Endothelial cell of umbilical vein (primary cell): ENCODE measurements around the gene MIS18A. TPM values are rescaled to one million over a fixed set of nuclear protein-coding genes. Genes with fewer than 3 reads are reported as not detected.
"Not testable (repeated sequence)": the region's sequence is repeated elsewhere in the genome, so short reads cannot be mapped to it uniquely, and the experiment has no call there.

ENCODE experiments used
- BruUV-seq: library from RNA; stranded (reverse); fragments of 400-500 nt; replicated peaks from 2 replicates; lab custom pipeline; 2021; lab: Mats Ljungman, UMichigan
- CTCF ChIA-PET: fragments of 300-600, 350-600 bp; sonication (Branson Sonifier 250); formaldehyde crosslinking; loops from one replicate; lab custom pipeline; 2021; ENCODE audit warnings: antibody characterized with exemption, inconsistent platforms; lab: Charles Lee
- POLR2A ChIA-PET: fragments of 300-600, 350-600 bp; sonication (Branson Sonifier 250); formaldehyde crosslinking; loops from one replicate; lab custom pipeline; 2021; ENCODE audit warnings: antibody characterized with exemption, inconsistent platforms; lab: Charles Lee
- DNase-seq: peaks from one replicate; pipeline ENCODE4 v3.0.0-alpha.2; 2011; ENCODE audit warnings: low read depth, low spot score
- FAIRE-seq: peaks from 2 replicates; lab custom pipeline; 2011; peaks lifted over from hg19 to GRCh38; lab: Jason Lieb, UNC
- H2AFZ ChIP-seq: 2 replicates; pipeline ENCODE4 v1.6.0; 2012; ENCODE audit warnings: low read depth, low read length, control low read depth, inconsistent platforms
- H3K27ac ChIP-seq: 2 replicates; pipeline ENCODE4 v1.5.1; 2011; ENCODE audit warnings: low read depth, mild to moderate bottlenecking, control low read depth, low read length, moderate library complexity; ENCODE audit not compliant: insufficient read depth
- H3K27me3 ChIP-seq, 2 experiments: 2 replicates each; pipeline versions ENCODE4 v1.6.0 to v1.6.1; 2011; ENCODE audit warnings: low read length in 2 of 2, mixed read lengths in 1 of 2; ENCODE audit not compliant: control insufficient read depth in 2 of 2, insufficient read depth in 2 of 2
- H3K36me3 ChIP-seq, 2 experiments: 2 replicates in 1 of 2; 3 replicates in 1 of 2; pipeline ENCODE4 v1.5.1; 2011; ENCODE audit warnings: low read length in 2 of 2, mild to moderate bottlenecking in 1 of 2, moderate library complexity in 1 of 2; ENCODE audit not compliant: control insufficient read depth in 2 of 2, insufficient read depth in 2 of 2; ENCODE audit errors: extremely low read depth in 1 of 2
- H3K4me1 ChIP-seq: 3 replicates; pipeline ENCODE4 v1.5.1; 2011; ENCODE audit warnings: mild to moderate bottlenecking, low read length; ENCODE audit not compliant: control insufficient read depth, insufficient read depth; ENCODE audit errors: extremely low read depth
- H3K4me2 ChIP-seq: 2 replicates; pipeline ENCODE4 v1.6.1; 2011; ENCODE audit warnings: low read length, control low read depth, mixed read lengths; ENCODE audit not compliant: insufficient read depth
- H3K4me3 ChIP-seq, 3 experiments: fragments of 200-600 bp in 1 of 3; sonication (generic), shearing (Covaris generic) in 1 of 3; replicated peaks in 1 of 3; 2 replicates each; pipeline ENCODE4 v1.5.1; 2011 to 2016; ENCODE audit warnings: control low read depth in 3 of 3, low read length in 3 of 3, mild to moderate bottlenecking in 2 of 3, inconsistent platforms in 1 of 3, low read depth in 1 of 3, moderate library complexity in 1 of 3; ENCODE audit not compliant: insufficient read depth in 1 of 3
- H3K79me2 ChIP-seq: 2 replicates; pipeline ENCODE4 v1.6.0; 2012; ENCODE audit warnings: low read length, inconsistent platforms; ENCODE audit not compliant: control insufficient read depth, insufficient read depth
- H3K9ac ChIP-seq: replicated peaks from 2 replicates; pipeline ENCODE3; 2011; ENCODE audit warnings: low read length, control low read depth; ENCODE audit not compliant: insufficient read depth; ENCODE audit errors: extremely low read depth
- H3K9me1 ChIP-seq: replicated peaks from 3 replicates; pipeline ENCODE4 v1.6.0; 2011; ENCODE audit warnings: mild to moderate bottlenecking, low read length; ENCODE audit not compliant: control insufficient read depth, insufficient read depth; ENCODE audit errors: extremely low read depth
- H3K9me3 ChIP-seq: replicated peaks from 2 replicates; pipeline ENCODE4 v1.5.1; 2012; ENCODE audit warnings: low read length, inconsistent platforms; ENCODE audit not compliant: control insufficient read depth, insufficient read depth
- H4K20me1 ChIP-seq: replicated peaks from 2 replicates; pipeline ENCODE3; 2011; ENCODE audit warnings: mild to moderate bottlenecking, low read length; ENCODE audit not compliant: control insufficient read depth, insufficient read depth; ENCODE audit errors: extremely low read depth
- EZH2 ChIP-seq: IDR thresholded peaks from 2 replicates; pipeline ENCODE4 v1.6.1; 2012; ENCODE audit warnings: borderline replicate concordance, low read depth, mild to moderate bottlenecking, moderate library complexity, low read length, inconsistent platforms; ENCODE audit not compliant: severe bottlenecking
- FOS ChIP-seq: IDR thresholded peaks from 2 replicates; pipeline ENCODE4 v1.6.1; 2011; ENCODE audit warnings: mild to moderate bottlenecking, low read length, moderate library complexity, borderline replicate concordance; ENCODE audit not compliant: insufficient read depth
- GATA2 ChIP-seq: IDR thresholded peaks from 2 replicates; pipeline ENCODE4 v1.7.0; 2011; ENCODE audit warnings: low read depth, mild to moderate bottlenecking, moderate library complexity, mixed read lengths, low read length; ENCODE audit not compliant: insufficient read length, insufficient read depth
- JUN ChIP-seq: IDR thresholded peaks from 2 replicates; pipeline ENCODE4 v1.6.1; 2011; ENCODE audit warnings: borderline replicate concordance, low read depth; ENCODE audit not compliant: insufficient read length, insufficient read depth
- MYC ChIP-seq: IDR thresholded peaks from one replicate; pipeline ENCODE4 v1.6.1; 2011; ENCODE audit warnings: mild to moderate bottlenecking, low read depth, low read length
- POLR2A ChIP-seq: IDR thresholded peaks from 2 replicates; pipeline ENCODE4 v1.6.1; 2012; ENCODE audit warnings: low read depth, mild to moderate bottlenecking, control low read depth, low read length
- POLR2AphosphoS5 ChIP-seq: IDR thresholded peaks from 2 replicates; pipeline ENCODE4 v1.6.1; 2012; ENCODE audit warnings: low read depth, mild to moderate bottlenecking, control low read depth, low read length, moderate library complexity; ENCODE audit not compliant: insufficient read depth
- dilution Hi-C: fragments of 300-500 bp; cut with MboI; formaldehyde crosslinking; loops from one replicate; pipeline ENCODE4 v1.15.0; 2019; ENCODE audit warnings: low sequenced_read_pairs; ENCODE audit not compliant: extremely low pct_ligation_motif_present
- intact Hi-C: fragments of 100-400 bp; cut with micrococcal nuclease; formaldehyde crosslinking; loops from one replicate; pipeline ENCODE4 v1.10.0; 2022
- polyA plus RNA-seq, 4 experiments: library from polyadenylated mRNA; depleted of rRNA in 3 of 4; stranded (reverse) in 3 of 4; unstranded in 1 of 4; fragments of >200 nt; gene quantifications; 2 replicates each; pipeline versions ENCODE4 v1.2.1 to v1.2.3, GENCODE V29; 2011 to 2012; ENCODE audit warnings: missing spikeins in 1 of 4
- total RNA-seq: library from RNA; stranded (reverse); gene quantifications from 2 replicates; pipeline ENCODE4 v1.2.3, GENCODE V29; 2021
- TF ChIP-seq, protein P1 (sequence below), 2 donors: IDR thresholded peaks; 1 replicate in 1 of 2; 2 replicates in 1 of 2; pipeline ENCODE4 v1.5.1; 2011; ENCODE audit warnings: low read length in 2 of 2, mild to moderate bottlenecking in 2 of 2, moderate library complexity in 2 of 2, control low read depth in 1 of 2, inconsistent platforms in 1 of 2, low read depth in 1 of 2; ENCODE audit not compliant: insufficient read depth in 1 of 2; ENCODE audit errors: extremely low read depth in 1 of 2
- TF ChIP-seq, protein P2 (sequence below): IDR thresholded peaks from 2 replicates; pipeline ENCODE4 v1.6.1; 2011; ENCODE audit not compliant: insufficient read depth, insufficient read length

MIS18A gene
- total and polyA plus RNA-seq, 2 donors (not counting 3 experiments of a cell fraction or from before 2014, with no cell fraction given): 7.9 to 19.7 TPM

DNA sequence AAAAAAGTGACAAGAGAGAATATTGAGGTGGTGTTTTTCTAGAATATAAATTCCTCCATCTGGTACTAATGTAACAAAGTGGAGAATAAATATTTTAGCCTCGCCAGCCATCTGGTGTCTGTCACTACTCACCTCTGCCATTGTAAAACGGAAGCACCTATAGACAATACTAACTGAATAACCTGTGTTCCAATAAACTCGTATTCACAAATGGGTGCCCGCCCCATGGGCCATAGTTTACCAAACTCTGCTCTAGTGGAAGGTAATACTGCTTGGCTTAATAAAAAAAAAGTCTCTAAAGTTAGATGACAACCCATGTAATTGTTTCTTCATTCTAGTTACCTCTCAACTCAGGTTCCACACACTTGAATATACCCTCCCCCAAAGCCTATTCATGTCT, 8.1 kb downstream of the MIS18A start:
- Histone ChIP-seq H3K27me3 (no peaks in the 10 kb centered on the region), H4K20me1 (no peaks in the 10 kb centered on the region), H3K27ac (no peak overlapping the region), H3K9me1 (no peaks in the 10 kb centered on the region), H3K4me3 (no peak overlapping the region), H3K79me2 (peaks cover 4% of the 10 kb centered on the region), H3K4me1 (no peaks in the 10 kb centered on the region), H3K36me3 (peaks cover 2 to 8% of the 10 kb centered on the region in 2 experiments), H3K9ac (no peak overlapping the region), H3K4me2 (no peak overlapping the region), H2AFZ (no peak overlapping the region), H3K9me3 (no peaks in the 10 kb centered on the region)
- dilution Hi-C loops: no loop called here
- DNase-seq (no peak), FAIRE-seq (no peak)
- POLR2A ChIA-PET: no interaction called here
- TF ChIP-seq JUN (no peak), EZH2 (no peak), GATA2 (no peak), FOS (no peak), MYC (no peak), POLR2A (no peak), POLR2AphosphoS5 (no peak)
- TF ChIP-seq, protein P1, sequence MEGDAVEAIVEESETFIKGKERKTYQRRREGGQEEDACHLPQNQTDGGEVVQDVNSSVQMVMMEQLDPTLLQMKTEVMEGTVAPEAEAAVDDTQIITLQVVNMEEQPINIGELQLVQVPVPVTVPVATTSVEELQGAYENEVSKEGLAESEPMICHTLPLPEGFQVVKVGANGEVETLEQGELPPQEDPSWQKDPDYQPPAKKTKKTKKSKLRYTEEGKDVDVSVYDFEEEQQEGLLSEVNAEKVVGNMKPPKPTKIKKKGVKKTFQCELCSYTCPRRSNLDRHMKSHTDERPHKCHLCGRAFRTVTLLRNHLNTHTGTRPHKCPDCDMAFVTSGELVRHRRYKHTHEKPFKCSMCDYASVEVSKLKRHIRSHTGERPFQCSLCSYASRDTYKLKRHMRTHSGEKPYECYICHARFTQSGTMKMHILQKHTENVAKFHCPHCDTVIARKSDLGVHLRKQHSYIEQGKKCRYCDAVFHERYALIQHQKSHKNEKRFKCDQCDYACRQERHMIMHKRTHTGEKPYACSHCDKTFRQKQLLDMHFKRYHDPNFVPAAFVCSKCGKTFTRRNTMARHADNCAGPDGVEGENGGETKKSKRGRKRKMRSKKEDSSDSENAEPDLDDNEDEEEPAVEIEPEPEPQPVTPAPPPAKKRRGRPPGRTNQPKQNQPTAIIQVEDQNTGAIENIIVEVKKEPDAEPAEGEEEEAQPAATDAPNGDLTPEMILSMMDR (IDR thresholded peaks at IDR 0.05; ENCODE audit: extremely low read depth in 1 of 2, insufficient read depth in 1 of 2, low read depth in 1 of 2, low read length in 2 of 2): no peak
- TF ChIP-seq, protein P2, sequence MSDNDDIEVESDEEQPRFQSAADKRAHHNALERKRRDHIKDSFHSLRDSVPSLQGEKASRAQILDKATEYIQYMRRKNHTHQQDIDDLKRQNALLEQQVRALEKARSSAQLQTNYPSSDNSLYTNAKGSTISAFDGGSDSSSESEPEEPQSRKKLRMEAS: no peak
- CTCF ChIA-PET: no interaction called here
- BruUV-seq: no TSS peak
- intact Hi-C loops: no loop called here

DNA sequence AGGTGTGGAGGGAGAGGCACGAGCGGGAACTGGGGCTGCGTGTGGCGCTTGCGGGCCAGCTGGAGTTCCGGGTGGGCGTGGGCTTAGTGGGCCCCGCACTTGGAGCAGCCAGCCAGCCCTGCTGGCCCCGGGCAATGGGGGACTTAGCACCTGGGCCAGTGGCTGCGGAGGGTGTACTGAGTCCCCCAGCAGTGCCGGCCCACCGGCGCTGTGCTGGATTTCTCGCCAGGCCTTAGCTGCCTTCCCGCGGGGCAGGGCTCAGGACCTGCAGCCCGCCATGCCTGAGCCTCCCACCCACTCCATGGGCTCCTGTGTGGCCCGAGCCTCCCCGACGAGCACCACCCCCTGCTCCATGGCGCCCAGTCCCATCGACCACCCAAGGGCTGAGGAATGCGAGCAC, 13.5 kb downstream of the MIS18A start:
- intact Hi-C loops, H3K9ac ChIP-seq, H4K20me1 ChIP-seq, H2AFZ ChIP-seq, BruUV-seq, FAIRE-seq, H3K9me3 ChIP-seq, dilution Hi-C loops, H3K27me3 ChIP-seq, H3K4me3 ChIP-seq, H3K36me3 ChIP-seq, DNase-seq, H3K9me1 ChIP-seq, POLR2A ChIA-PET, H3K27ac ChIP-seq, H3K4me1 ChIP-seq, H3K4me2 ChIP-seq, H3K79me2 ChIP-seq: not testable (repeated sequence)
- CTCF ChIA-PET: interaction anchor here (1.8 kb wide), 1 partner anchor 479 kb away, joined by 4 read pairs; no protein-coding TSS in a partner anchor
